Measurements from ENCODE around the gene KDF1.

Gene KDF1

DNA sequence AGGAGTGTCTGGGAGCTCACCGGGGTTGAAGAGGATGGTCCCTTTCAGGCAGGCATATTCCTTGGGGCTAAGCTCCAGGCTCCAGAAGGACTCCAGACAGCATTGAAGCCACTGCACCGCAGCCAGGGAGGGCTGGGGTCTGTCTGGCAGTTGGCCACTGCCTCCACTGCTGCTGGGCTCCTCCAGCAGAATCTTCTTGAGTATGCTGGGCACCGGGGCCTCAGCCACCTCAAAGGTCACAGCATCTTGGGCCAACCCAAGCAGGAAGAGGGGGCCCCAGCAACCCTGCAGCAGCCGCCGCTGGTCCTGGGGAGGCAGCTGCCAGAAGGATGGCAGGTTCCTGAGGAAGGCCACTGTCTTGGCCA, 46.9 kb downstream of the KDF1 start:
- DNase-seq: no peak

DNA sequence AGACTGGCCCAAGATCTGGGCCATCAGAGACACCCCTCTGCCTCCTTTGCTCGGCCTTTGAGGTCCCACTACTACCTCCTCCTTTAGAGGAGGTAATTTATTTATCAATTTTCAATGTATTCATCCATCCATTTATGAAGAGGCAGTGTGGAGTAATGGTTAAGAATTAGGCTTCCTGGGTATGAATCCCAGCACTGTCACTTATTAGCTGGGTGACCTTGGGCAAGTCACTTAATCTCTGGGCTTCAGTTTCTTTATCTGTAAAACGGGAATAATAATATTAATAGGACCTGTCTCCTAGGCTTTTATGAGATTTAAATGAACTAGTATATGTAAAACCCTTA, 48.1 kb downstream of the KDF1 start:
- DNase-seq: no peak

DNA sequence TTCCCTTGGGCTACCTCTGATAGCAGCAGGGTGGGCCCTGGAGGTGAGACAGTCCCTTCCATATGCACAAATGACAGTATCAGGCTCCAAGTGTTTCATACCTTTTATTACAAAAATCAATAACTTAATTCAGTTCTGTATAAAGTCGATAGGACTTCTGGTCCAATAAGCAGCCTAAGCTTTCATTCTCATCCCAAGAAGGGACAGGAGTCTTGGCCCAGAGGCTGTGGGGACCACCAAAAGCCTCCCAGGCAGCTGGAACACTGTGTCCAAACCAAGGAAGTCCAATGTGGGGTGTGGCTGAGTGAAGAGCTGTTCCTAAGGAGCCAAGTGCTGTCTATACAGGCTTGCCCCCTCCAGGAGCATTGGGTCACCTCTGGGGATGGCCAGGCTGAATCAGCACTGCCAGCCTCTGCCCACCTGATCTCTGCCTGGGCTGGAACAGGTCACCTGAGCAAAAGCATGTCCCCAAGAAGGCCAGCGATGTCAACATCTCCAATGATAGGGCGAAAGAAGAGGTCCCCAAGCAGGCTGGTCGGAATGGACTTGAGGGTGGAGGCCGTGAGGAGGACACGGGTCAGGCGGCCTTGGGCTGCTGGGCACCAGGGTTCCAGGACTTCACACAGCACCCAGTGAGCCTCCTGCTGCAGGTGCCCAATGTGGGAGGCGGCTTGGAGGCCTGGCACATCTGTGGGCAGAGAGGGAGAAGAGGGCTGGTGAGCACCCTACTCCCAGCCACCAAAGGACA, 48.7 kb downstream of the KDF1 start:
- no peak for DNase-seq

DNA sequence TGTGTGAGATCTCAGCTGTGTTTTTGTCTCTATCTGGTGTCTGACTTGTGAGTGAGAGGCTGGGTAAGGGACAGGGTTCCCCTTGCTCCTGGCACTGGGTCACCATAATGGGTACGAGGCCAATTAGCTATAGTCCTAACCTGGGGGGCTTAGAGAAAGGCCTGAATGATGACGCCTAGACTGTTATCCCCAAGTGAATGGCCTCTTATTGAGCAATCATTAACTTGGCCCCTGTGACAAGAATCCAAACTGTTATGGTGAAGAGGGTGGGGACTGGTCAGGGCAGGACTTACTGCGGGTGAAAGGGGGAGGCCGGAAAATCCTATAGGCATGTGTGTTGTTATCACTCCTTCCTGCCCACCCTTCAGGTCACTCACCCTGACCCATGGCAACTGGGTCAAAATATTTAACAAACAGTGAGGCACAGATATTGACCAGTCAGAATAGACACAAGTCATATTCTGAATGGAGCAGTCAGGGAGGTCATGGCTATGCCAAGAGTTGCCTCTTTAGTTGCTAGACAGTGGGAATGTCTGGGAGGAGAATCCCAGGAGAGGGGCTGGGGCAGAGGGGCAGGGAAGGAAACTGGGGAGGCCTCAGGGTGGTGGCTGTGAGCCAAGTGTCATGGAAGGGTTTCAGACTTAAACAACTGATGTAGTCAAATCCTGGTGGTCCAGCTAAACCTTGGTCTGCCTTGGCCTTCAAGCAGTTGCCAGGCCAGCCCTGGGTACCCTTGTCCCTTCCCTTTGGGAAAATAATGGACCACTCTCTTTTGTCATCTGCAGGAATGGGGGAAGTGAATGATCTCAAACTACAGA, 49.7 kb downstream of the KDF1 start:
- DNase-seq: no peak

DNA sequence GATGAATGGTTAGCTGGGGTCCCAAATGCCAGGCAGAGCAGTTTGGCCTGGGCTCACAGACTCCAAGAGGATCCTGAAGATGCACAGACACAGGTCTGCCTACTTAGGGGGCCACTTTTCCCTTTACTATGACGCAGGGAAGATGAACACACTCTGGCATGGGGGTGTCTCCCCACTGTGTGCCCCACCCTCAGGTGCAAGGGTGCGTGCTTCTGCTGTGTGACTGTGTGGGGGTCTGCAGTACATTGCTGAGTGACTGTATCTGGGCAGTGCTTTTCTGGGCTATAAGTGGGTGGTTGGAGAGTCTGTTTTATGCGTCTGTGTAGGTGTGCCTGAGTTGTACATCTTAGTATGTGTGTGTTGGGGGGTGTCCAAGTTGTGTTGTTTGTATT, 50.3 kb downstream of the KDF1 start:
- no peak for DNase-seq

- no peak for DNase-seq
These were observed 53.0 kb downstream of the KDF1 start for GRCh38 chr1:26907071-26907917.

DNA sequence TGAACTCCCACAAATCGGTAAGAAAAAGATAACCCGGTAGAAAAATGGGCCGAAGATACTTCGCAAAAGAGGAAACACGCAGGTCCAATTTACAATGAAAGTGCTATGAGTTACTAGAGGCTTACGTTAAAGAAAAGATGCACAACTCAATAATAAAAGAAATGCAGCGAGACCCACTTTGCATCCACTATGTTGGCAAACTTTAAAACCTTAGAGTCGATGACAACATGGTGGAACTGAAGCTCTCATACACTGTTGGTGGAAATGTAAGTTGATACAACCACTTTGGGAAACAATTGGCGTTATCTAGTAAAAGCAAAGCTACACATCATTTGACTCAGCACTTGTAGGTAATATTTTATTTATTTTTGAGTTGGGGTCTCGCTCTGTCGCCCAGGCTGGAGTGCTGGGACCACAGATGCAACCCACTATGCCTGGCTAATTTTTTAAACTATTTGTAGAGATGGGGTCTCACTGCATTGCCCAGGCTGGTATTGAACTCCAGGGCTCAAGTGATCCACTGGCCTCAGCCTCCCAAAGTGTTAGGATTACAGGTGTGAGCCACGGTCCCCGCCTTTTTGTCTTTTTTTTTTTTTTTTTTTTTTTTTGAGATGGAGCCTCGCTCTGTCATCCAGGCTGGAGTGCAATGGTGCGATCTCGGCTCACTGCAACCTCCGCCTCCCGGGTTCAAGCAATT, 59.3 kb downstream of the KDF1 start:
- no peak for DNase-seq

DNA sequence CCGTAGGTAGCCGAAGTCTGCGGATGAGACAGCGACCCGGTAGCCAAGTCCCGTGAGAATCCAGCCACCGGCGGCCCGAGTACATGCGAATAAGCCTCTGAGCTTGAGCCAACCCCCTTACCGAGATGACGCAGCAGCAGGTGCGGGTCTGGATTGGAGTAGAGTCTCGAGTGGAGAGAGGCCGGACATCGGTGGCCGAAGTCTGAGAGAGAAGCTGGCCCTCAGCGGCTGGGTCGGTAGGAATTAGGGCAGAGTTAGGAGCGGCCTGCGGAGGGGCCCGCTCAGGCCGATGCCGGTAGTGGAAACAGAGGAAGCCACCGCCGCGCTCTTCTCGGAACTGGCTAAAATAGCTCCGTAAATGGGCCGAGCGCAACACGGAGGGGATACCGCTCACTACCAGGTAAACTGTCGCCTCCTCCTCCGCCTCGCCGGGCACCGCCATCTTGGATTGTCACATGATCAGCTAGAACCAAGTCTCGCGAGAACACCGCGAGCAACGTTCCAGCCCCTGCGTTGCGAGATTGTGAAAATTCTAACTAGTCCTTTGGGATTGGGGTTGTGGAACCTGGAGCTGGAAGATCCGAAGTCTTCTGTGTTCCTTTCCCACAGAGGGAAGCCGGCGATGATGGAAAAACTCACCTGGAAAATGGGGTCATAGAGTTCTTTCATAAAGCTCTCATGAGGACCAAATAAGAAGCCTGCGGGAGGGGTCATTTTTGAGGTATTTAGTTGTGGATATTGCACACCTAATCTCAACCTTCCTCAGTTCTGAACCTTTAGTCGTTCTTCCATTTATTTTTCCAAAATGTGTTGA, 60.1 kb downstream of the KDF1 start, which contains the start of gene GPATCH3:
Gene GPATCH3 (minus strand): TSS at position 467 of the 814 bp plus-strand sequence. CDS start 25 bp downstream, at position 442.
- DNase-seq: peak; percentile 91

Measured in CD4-positive, alpha-beta T cell treated with Interleukin-21 for 1 hour (primary cell).